ENCODE measurements around the gene MACROH2A1.

DNA sequence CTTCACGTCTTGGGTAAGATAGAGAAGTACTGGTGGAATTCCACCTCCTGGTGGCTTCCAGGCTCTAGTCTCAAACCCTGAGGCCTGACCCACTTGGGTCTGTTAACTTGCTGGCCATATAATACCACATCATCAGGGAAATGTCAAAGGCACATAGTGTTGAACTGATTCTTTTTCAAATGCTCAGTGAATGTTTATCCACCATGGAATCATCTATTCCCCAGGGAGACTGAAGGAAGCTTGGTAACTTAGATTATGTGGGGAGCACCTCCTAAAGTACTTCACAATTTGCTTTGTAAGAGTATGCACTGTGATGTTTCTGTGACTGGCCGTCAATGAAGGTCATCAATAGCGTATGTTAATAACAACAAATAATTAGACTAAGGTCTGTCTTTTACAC is 16.1 kb downstream of the MACROH2A1 start:
- TF ChIP-seq EP300 (IDR thresholded peaks at IDR 0.05; ENCODE audit: borderline replicate concordance) (no peak), RAD21 (IDR thresholded peaks at IDR 0.05; ENCODE audit: low read depth) (no peak), YY1 (IDR thresholded peaks at IDR 0.05; ENCODE audit: low read depth) (no peak)
- TF ChIP-seq, protein P1, sequence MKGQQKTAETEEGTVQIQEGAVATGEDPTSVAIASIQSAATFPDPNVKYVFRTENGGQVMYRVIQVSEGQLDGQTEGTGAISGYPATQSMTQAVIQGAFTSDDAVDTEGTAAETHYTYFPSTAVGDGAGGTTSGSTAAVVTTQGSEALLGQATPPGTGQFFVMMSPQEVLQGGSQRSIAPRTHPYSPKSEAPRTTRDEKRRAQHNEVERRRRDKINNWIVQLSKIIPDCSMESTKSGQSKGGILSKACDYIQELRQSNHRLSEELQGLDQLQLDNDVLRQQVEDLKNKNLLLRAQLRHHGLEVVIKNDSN (IDR thresholded peaks at IDR 0.05): no peak
- TF ChIP-seq, protein P2, sequence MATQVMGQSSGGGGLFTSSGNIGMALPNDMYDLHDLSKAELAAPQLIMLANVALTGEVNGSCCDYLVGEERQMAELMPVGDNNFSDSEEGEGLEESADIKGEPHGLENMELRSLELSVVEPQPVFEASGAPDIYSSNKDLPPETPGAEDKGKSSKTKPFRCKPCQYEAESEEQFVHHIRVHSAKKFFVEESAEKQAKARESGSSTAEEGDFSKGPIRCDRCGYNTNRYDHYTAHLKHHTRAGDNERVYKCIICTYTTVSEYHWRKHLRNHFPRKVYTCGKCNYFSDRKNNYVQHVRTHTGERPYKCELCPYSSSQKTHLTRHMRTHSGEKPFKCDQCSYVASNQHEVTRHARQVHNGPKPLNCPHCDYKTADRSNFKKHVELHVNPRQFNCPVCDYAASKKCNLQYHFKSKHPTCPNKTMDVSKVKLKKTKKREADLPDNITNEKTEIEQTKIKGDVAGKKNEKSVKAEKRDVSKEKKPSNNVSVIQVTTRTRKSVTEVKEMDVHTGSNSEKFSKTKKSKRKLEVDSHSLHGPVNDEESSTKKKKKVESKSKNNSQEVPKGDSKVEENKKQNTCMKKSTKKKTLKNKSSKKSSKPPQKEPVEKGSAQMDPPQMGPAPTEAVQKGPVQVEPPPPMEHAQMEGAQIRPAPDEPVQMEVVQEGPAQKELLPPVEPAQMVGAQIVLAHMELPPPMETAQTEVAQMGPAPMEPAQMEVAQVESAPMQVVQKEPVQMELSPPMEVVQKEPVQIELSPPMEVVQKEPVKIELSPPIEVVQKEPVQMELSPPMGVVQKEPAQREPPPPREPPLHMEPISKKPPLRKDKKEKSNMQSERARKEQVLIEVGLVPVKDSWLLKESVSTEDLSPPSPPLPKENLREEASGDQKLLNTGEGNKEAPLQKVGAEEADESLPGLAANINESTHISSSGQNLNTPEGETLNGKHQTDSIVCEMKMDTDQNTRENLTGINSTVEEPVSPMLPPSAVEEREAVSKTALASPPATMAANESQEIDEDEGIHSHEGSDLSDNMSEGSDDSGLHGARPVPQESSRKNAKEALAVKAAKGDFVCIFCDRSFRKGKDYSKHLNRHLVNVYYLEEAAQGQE (IDR thresholded peaks at IDR 0.05; ENCODE audit: low read depth): no peak

Measured in Ishikawa (cell line).